Neutrophil (primary cell): ENCODE measurements around the gene LRRFIP1.

Source experiments
- H3K27ac ChIP-seq: fragments of 200-600 bp; sonication (generic); 2 replicates; pipeline ENCODE4 v1.5.1; 2016; ENCODE audit warnings: mild to moderate bottlenecking, moderate library complexity
- H3K27me3 ChIP-seq: fragments of 200-600 bp; sonication (generic); 2 replicates; pipeline ENCODE4 v1.6.0; 2016; ENCODE audit warnings: mild to moderate bottlenecking
- H3K36me3 ChIP-seq: fragments of 200-600 bp; sonication (generic); 2 replicates; pipeline ENCODE4 v1.5.1; 2017
- H3K4me1 ChIP-seq, 2 experiments: fragments of 200-600 bp in 1 of 2; sonication (generic) in 1 of 2; 1 replicate in 1 of 2; 2 replicates in 1 of 2; pipeline versions ENCODE4 v1.5.1 to v1.6.1; 2013 to 2016; ENCODE audit warnings: low read depth in 1 of 2, low read length in 1 of 2, mild to moderate bottlenecking in 1 of 2, moderate library complexity in 1 of 2; ENCODE audit not compliant: control insufficient read depth in 1 of 2, insufficient read depth in 1 of 2
- H3K4me3 ChIP-seq, 2 experiments: fragments of 200-600 bp in 1 of 2; sonication (generic) in 1 of 2; 1 replicate in 1 of 2; 2 replicates in 1 of 2; pipeline ENCODE4 v1.5.1; 2013 to 2016; ENCODE audit warnings: low read depth in 1 of 2, low read length in 1 of 2, mild to moderate bottlenecking in 1 of 2, moderate library complexity in 1 of 2
- H3K9me3 ChIP-seq: fragments of 200-600 bp; sonication (generic); 2 replicates; pipeline ENCODE4 v1.5.1; 2016
- CTCF ChIP-seq: fragments of 200-600 bp; sonication (generic); IDR thresholded peaks from 2 replicates; pipeline ENCODE4 v1.5.1; 2016; ENCODE audit warnings: antibody characterized with exemption

Gene LRRFIP1

GRCh38 chr2:237583385-237584295, 43.7 kb upstream of the LRRFIP1 start:
- H3K27me3 ChIP-seq: peaks cover 5% of the 10 kb centered on the region
- H3K4me1 ChIP-seq: no peaks in the 10 kb centered on the region
- H3K9me3 ChIP-seq: no peaks in the 10 kb centered on the region
- TF ChIP-seq CTCF: no peak
- H3K27ac ChIP-seq: no peak overlapping the region
- H3K4me3 ChIP-seq: no peak overlapping the region
- no peaks in the 10 kb centered on the region for H3K36me3 ChIP-seq

DNA sequence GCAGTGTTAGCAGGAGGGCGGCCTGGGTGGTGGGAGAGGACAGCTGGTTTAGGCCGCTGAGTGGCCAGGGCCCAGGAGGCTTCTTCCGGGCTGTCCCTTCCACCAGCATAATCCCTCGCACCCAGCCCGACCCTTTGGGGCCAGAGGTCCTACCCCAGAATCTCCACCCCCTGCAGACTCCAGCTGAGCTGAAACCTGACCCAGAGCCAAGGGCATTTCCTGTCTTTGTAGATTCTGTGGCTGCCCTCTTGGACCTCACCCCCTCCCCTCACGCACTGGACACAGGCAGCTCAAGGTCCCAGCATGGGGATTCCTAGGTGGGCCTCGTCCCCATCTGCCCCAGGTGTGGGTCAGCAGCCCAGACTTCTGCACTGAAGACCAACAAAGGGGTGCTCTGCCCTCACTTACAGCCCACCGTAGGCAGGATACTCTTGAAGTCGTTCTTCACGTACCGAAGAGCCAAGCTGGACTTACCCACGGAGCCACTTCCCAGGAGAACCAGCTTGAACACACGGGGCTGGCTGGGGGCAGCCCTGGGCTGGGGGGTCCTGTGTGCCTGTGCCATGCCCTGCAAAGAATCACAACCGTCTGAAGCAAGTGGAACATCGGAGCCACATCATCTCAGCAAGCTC, 41.7 kb upstream of the LRRFIP1 start:
- Histone ChIP-seq H3K27me3 (peaks cover 18% of the 10 kb centered on the region), H3K36me3 (no peaks in the 10 kb centered on the region), H3K27ac (no peak overlapping the region), H3K4me3 (no peak overlapping the region), H3K9me3 (no peaks in the 10 kb centered on the region), H3K4me1 (no peaks in the 10 kb centered on the region)
- no peak for TF ChIP-seq CTCF

GRCh38 chr2:237588044-237588696, 39.2 kb upstream of the LRRFIP1 start:
- no peaks in the 10 kb centered on the region for H3K9me3 ChIP-seq
- H3K4me1 ChIP-seq: no peaks in the 10 kb centered on the region
- TF ChIP-seq CTCF: no peak
- H3K27ac ChIP-seq: no peak overlapping the region
- peaks cover 23% of the 10 kb centered on the region for H3K27me3 ChIP-seq
- H3K36me3 ChIP-seq: no peaks in the 10 kb centered on the region
- no peak overlapping the region for H3K4me3 ChIP-seq

DNA sequence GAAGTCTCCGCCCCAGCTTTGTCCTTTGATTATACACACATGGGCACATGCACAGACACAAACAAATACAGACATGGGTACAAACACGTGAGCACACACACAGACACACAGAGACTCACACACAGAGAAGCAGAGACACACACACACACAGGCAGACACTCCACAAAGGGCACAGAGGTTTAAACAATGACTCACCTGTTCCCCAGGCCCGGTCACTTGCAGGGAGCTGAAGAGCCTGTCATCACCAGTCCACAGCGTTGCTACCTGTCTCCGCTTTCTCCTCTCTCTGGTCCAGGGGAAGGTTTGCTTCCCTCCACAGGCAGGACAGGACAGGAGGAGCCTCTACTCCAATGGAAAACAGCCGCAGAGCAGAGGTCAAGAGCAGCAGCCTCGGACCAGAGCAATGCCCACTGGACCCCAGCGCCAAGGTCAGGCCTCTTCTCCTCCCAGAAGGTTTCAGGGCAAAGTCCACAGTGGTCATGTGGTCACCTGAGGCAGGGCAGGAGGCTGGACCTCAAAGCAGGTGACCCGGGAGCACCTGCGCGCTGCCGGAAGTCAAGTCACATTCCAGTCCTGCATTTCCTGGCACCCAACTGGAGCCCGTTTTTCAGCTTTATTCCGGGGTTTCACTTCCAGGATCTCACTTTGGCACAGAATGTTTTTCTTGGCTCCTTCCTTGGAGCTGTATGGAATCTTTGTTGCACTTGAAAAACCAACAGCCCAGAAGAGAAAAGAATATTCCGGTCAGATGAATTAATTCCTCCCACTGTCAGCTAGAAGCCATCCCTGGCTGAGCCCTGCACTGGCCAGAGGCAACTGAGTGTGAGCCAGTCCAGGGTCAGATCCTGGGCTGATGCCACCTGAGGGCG, 36.9 kb upstream of the LRRFIP1 start, which contains the start of gene RAB17:
Gene RAB17, minus strand, starts transcription at position 463 of the 869 bp plus-strand sequence. CDS start 4,580 bp downstream, outside the sequence.
- Histone ChIP-seq H3K27me3 (peaks cover 23% of the 10 kb centered on the region), H3K36me3 (no peaks in the 10 kb centered on the region), H3K27ac (no peak within 1 kb of the TSS), H3K4me1 (no peaks in the 10 kb centered on the region), H3K9me3 (no peaks in the 10 kb centered on the region), H3K4me3 (no peak within 1 kb of the TSS)
- TF ChIP-seq CTCF: no peak
